NOMO-1 treated with dmso at 0.1 percent for 144 hours (cell line): ENCODE measurements around the gene LSAMP.
"Not testable (repeated sequence)": the region's sequence is repeated elsewhere in the genome, so short reads cannot be mapped to it uniquely, and the experiment has no call there.

Source experiments
- DNase-seq: peaks from one replicate; lab custom pipeline; 2025; ENCODE audit not compliant: unreplicated experiment; lab: John Stamatoyannopoulos, UW

Gene LSAMP

DNA sequence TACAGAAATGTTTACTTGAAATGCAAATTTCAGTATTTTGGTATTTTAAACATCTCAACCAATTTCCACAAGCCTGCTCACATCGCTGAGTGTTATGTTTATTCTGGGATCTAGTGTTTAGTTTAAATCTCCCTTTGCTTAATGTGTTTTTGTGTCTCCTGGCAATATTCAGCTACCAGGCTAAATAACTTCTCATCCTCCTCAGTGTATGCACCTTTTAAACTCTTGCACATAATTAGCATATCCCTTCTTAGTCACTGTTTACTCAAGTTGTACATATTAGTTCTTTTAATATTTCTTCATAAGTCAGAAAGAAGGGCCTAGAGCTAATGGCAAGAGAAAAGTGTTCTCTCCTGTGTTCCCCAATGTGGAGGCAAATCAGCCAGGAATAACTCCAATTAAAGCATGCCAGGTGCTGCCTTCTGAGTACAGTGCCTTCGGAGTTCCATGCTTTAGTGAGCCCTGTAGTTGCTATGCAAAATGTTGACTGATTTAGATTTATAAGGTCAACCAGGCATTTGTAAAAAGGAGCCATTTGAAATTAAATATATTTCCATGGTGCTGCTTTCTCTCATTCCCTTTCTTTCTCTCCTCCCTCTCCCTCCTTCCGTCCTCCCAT lies 587.7 kb downstream of the LSAMP start:
- DNase-seq, result no peak

DNA sequence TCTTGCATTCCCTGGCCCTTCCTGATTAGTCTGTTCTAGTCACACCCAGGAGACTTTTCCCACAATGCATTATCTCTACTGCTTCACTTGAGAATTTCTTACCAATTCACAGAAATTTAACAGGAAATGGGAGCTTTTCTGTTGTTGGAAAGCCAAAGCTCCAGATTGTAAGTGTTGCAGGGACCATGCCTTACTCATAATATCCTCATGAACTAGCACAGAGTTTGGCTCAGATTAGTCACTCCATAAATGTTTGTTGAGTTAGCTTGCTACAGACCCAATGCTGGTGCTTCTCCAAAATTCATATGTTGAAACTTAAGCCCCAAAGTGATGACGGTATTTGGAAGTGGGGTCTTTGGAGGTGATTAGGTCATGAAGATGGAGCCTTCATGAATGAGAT lies 589.4 kb downstream of the LSAMP start:
- no peak for DNase-seq

DNA sequence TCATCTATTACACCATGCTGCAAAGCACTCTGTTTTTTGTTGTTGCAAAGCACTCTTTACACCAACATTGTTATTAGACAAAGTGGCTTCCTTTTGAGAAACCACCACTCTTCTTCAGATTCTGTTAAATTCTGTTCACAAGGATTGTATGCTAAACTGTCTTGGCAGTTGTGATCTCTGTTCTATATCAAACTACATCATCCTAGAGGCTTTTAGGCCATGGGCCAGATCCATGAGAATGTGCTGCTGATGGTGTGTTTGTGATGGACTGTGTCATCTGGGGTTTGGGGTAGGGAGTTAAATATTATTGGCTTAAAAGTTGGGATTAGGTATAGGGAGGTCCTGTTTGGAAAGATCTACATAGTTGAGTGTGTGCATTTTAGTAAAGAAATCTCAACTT lies 592.2 kb downstream of the LSAMP start:
- no peak for DNase-seq

DNA sequence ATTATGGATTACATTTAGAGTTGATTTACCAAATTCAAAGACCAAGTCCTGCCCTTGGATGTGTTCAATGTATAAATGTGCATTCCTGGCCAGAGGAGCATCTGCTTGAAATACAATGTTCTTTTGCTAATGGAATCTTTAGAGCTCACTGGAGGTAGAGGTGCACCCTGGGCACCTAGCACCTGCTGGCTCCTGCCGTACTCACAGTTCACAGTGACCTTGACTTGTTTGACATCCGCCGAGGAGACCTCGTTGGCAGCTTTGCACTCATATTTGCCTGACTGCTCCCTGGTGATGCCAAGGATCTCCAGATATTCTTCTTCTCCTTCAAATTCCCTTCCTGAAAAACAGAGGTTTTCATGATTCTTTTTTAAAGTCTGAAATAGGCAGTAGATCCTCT lies 593.0 kb downstream of the LSAMP start:
- no peak for DNase-seq

DNA sequence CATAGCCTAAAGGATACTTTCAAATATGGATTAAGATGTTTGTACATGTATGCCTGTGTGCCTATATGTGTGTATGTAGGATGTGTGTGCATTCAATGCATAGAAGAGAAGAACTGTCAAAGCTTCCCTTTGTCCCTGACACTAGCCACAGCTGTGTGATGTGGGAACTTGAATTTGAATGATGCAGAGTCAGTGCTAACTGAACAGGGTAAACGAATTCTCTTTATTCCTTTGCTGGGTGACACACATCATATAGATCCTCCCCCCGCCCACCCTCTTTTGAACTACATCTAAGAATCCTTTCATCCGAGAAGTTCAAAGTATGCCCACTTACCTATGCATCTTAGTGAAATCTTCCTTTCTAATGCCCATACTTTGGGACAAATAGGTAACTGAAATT lies 593.7 kb downstream of the LSAMP start:
- no peak for DNase-seq

DNA sequence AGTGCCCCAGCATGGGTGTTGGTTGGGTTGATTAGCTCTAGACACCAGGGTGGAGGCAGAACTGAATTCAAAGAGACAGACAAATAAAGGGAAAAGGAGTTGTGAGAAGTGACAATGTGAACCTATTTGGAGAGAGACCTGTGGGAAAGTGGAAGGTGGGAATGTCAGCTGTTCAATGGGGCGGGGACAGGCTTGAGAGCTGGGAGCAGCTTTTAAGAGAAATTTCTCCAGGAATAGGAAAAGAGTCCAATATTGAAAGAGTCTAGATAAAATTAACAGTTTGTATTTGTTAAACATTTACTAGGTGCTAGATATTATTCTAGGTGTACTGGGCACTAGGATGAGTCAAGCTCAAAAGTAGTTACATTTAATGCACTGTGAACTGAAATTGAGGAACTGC lies 596.6 kb downstream of the LSAMP start:
- no peak for DNase-seq

DNA sequence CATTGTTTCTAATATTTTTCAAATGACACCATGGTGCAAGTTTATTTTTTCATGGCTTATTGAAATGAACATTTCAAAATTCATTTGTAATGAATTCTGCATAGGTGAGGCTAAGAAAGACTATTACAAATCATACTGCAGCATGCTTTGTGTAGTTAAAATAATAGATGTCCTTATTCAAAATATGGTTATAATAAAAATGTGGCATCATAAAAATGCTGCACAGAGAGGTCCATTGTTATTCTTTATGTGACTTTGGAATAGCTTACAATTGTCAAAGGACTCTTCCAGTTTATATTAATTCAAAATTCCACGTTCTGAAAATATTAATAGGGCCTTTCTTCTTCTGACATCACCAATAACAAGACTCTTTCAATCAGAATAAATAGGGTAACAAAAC lies 599.3 kb downstream of the LSAMP start:
- no peak for DNase-seq

DNA sequence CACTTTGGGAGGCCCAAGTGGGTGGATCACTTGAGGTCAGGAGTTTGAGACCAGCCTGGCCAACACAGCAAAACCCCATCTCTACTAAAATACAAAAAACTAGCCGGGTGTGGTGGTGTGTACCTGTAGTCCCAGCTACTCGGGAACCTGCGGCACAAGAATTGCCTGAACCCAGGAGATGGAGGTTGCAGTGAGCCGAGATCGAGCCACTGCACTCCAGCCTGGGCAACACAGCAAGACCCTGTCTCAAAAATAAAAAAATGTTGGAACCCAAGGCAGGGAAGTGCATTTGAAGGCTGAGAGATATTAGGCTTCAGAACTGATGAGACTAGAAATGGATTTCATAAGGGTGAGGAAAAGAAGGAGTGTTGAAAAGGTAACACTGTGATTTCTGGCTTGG lies 600.6 kb downstream of the LSAMP start:
- not testable (repeated sequence) for DNase-seq

DNA sequence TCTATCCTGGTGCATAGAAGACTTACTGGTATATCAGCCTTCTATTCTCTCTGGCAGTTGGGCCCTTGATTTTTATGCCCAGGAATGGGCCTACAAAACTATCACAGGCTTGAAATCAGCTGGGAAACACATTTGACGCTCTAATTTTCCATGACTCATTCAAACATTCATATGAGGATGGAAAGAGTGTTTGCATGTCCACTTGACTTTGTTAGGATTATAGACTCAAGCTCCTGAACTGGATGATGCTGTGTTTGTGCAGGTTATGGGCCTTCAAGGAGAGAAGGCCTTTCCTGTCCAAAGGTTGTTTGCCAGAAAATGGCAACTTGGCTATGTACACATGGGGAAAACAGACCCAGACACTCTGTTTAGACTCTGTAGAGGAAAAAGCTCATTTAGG lies 602.1 kb downstream of the LSAMP start:
- DNase-seq, result no peak

DNA sequence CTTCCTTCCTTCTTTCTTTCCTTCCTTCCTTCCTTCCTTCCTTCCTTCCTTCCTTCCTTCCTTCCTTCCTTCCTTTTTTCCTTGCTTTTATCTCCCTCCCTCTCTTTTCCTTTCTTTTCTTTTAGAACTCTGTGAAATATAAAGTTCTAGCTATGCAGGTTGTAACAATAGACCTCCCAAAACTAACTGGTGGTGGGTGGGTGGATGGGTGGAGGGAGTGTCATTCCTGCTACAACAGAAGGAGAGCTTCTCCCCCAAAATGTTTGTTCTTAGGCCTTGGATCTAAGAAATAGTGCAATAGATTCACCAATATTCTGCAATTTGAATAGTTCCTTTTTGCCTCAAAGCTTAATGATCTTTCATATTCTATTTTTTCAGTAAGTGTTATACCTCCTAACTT lies 606.0 kb downstream of the LSAMP start:
- DNase-seq, result no peak

DNA sequence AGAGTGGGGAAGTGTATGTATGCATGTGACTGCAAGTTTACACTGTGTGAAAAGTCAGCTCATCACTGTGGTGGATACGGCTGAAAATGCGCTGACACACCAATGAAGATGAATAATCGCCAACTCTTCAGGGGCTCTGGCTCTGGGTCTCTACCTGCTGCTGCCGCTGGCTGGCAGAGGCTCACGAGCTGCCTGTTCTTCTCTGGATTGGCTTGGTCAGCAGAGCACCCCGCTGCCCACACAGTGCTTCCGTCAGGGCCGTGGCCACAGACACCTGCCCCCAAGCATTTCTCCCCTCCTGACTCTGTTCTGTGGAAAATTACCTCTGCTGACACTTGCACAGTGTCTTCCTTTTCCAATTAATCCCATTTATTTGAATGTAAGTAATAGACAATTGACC lies 606.5 kb downstream of the LSAMP start:
- no peak for DNase-seq

DNA sequence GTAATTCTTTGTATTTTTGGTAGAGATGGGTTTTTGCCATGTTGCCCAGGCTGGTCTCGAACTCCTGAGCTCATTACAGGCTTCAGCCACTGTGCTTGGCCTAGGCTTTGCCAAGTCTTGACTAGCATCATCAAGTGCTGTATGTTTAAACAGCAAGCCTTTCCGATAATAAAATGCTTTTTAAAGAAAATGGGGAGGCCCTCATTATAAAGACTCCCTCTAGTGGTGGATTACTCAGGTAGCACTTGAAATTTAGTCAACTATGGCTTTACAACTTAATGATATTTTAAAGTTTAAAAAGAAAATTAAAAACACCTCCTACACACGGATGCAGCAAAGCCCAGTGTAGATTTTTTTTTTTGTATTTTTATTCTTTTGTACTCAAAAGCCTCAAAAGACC lies 608.3 kb downstream of the LSAMP start:
- DNase-seq, result no peak

DNA sequence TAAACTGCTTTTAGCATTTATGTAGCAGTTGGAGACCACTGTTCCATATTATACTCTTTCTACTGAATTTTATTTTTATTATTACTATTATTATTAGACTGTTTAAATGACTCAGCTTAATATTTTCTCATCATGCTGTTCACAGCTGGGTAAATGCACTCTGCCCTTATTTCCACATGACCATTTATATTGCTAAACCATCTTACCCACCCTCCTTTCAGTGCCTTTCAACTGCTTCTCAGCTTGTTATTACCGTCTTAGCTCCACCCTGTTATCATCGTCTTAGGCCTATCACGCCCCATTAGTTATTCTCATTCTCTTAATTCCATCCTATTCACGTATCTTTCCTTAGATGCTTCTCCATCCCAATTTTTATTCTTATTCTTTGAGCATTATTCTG lies 609.3 kb downstream of the LSAMP start:
- no peak for DNase-seq

DNA sequence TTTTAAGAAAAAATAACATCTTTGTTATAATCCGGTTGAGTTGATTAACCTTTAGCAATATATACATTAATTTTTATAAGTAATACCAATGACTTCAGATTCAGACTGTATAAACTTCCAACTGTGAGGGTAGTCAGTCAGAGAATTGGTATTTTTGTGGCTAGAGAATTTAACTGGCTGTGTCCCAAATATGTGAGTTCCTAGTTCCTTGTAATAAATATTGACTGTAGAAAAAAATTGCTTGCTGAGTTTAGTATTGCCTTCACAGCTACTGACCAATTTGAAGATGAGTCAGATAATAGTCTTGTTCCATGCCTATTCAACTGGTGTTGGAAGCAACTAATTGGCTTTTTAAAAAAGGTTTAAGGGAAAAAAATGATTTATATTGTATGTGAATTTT lies 611.2 kb downstream of the LSAMP start:
- no peak for DNase-seq

DNA sequence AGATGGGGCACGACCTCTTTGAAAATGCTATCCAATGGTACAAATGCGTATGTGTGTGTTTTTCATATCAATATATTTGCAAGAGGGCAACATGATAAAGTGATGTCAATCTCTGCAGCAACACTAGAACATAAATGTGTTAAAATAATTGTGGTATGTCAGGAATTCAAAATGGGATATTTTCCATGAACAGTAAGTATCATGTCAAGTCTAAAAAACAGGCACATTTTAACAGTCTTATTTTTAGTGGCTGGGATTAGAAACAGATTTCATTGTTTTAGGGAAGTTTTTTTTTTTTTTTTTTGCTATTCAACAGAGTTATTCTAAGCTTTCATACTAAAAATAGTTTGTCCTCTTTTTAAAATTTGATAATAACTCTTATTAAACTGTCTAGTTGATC lies 612.2 kb downstream of the LSAMP start:
- no peak for DNase-seq

DNA sequence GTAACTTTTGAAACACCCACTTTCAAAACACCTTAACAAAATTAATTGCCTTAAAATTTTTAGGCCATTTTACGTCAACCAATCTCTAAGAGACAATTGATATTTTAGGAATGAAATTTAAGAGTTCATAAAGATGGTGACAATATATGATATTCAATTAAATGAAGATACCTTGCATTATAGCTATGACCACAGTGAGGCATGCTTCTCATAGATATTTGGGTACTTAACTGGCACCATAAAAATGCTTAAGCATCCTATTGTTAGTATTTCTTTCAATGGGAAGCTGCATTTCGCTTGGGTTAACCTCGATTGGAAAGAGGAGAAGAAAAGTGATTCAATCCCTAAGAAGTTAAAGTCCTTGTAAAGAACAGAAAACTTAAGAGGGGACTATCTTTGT lies 613.0 kb downstream of the LSAMP start:
- DNase-seq, result no peak

DNA sequence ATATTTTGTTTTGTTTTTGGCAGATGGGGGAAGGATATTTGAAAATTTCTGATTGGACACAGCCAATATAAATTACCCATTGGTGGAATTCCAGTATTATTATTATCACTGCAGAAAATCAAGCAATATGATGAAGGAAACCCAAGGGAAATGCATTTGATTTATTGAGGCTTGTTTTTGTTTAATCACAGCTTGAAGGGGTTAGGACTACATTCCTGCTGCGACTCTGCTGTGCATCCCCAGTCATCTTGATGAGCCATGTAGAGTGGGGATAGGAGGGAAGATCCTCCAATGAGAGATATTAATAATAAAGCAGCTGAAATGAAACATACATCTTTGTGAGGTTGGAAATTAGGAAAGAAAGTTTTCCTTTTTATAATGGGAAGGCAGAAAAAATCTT lies 613.4 kb downstream of the LSAMP start:
- DNase-seq, result no peak

DNA sequence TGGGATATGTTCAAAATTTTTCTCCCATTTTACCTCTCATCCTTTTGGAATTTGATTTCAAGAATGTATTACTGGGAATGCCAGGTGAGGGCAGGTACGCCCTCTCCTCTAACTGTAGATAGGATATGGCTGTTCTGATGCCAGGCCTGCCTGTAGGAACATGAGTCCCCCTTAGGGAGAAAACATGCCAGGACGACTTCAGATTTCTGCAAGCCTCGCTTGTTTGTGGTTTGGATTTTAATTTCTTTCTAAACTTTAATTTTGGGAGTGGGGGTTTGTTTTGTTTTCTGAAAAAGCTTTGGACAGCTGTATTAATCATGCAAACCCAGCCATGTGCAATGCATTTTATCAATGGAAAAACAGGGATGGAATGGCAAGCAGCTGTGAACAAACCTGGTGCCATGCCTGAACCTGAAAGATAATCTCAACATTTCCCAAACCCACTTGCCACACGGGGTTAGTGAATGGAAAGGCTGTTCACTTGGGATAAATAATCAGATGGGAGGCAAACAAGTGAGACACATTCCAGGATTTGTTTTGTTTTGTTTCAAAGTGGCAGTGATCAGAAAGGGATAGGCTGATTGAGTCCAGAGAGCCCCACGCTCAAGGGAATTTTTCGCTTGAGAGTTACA lies 614.4 kb downstream of the LSAMP start:
- DNase-seq, result no peak

DNA sequence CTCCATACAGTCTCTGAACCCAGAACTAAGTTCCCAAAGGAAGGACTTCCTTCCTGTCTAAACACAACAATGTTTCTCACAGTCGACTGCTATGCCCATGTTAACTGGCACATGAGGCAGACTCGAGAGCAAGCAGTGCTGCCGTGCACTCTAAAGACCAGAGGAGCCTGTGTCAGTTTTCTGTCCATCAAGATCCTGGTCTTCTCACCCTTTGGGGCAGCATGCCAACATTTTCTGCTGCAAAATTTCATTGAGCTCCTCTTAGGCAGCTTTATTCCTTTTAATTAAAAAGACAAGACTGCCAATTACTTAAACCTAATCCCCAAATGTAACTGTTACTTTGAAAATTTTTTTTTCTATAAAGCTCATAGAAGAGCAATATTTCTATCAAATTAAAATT lies 616.9 kb downstream of the LSAMP start:
- no peak for DNase-seq

DNA sequence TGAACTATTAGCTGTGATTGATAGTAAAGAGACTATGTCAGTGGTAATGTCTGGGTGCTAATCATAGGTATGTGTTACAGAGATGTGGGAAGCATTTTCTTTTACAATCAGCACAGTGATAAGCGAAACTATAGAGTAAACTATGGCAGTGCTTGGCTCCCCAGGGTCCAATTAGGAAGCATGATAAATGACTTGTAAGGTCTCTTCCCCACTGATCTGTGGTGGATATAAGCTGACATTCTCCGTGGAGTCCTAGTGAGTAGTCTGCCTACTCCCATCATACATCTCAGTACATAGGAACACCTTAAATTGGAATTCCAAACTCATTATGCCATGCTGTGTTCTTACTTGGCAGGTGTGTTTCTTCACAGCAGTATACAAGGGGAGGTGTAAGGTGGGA lies 617.8 kb downstream of the LSAMP start:
- no peak for DNase-seq

DNA sequence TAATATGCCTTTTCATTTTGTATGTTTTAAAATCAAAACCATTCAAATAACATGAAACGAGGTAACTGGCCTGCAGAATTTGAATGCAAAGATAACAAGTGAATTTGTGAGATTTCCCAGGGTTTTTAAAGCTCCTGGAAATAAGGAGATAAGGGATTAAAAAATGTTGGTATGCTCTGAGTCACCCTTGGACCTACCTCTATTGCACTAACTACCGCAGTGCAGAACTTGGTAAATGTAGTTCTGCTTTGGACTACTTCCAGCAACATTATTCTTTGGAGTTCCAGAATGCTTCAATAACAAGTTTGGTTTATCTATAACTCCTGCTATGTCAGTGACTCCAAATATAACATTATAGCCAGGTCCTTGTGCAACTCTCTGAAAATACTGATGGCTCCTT lies 620.2 kb downstream of the LSAMP start:
- DNase-seq, result no peak

DNA sequence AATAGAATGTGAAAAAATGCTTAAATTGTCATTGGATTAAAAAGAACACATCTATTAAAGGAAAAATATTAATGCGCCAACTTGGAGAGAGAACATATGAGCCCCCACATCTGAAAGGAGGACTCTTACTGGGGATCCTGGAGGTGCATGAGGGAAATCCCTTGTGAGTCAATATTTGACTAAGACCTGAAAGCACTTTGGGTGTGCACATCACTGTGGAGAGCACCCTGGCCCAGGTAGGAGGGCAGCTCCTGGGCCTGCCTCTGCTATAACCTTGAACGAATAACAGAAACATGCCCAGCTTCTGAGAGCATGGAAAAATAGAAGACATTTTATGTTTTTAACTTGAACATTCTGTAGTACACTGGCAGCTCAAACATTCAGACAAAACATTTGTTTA lies 622.2 kb downstream of the LSAMP start:
- no peak for DNase-seq

DNA sequence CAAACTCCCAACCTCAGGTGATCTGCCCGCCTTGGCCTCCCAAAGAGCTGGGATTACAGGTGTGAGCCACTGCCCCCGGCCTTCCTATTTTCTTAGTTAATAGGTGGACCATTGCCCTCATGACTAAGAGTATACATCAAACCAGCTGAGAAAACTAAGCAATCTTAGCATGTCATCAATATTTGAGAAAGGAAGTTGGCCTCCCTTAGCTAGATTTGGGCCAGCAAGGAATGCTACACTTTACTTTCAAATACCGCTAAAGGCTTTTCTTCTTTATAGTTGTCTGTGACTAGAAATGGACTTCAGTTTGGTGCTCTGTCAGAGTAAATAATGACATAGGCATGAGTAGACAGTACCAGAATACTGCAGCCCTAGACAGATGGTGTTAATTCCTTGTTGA lies 622.7 kb downstream of the LSAMP start:
- no peak for DNase-seq
